Panc1 (cell line): ENCODE data around the gene HP.

Experiments
- CTCF ChIP-seq: fragments of 450-650 bp; IDR thresholded peaks from 2 replicates; pipeline ENCODE4 v1.5.1; 2017; ENCODE audit warnings: mild to moderate bottlenecking
- REST ChIP-seq, 2 experiments: IDR thresholded peaks; 2 replicates each; pipeline ENCODE4 v1.6.1; 2011 to 2012; ENCODE audit warnings: low read depth in 2 of 2, control low read depth in 1 of 2, low read length in 1 of 2, mild to moderate bottlenecking in 1 of 2, moderate library complexity in 1 of 2; ENCODE audit not compliant: insufficient read depth in 1 of 2

GRCh38 chr16:72024862-72025382, 29.4 kb upstream of the HP start:
- TF ChIP-seq CTCF (no peak), REST (IDR thresholded peaks at IDR 0.05; ENCODE audit: insufficient read depth in 1 of 2, low read depth in 2 of 2, low read length in 1 of 2) (no peak)
